GM12878 (cell line): ENCODE results near the gene TATDN2. TPM values are rescaled to one million over a fixed set of nuclear protein-coding genes. Genes with fewer than 3 reads are reported as not detected.

ENCODE experiments used
- TARDBP ChIP-seq: IDR thresholded peaks from 2 replicates; pipeline ENCODE4 v1.6.1; 2016; ENCODE audit warnings: borderline replicate concordance
- microRNA counts: library from miRNA; unstranded; fragments of <30 nt; microRNA quantifications from one replicate; lab custom pipeline; 2016
- microRNA-seq: library from miRNA; unstranded; fragments of <30 nt; microRNA quantifications from one replicate; pipeline ENCODE4, GENCODE V29; 2018
- polyA plus RNA-seq, 11 experiments: library from polyadenylated mRNA; depleted of rRNA in 4 of 11; unstranded in 6 of 11; stranded (reverse) in 5 of 11; fragments of >200 nt; fragmentation: Nextera tagmentation in 4 of 11; fragmentation: Illumina TruSeq in 1 of 11; extraction: Ambion mirVana in 4 of 11; extraction: Trizol in 1 of 11; gene quantifications; 1 replicate in 1 of 11; 2 replicates in 10 of 11; pipeline versions ENCODE4 v1.2.1 to v1.2.3, GENCODE V29; 2011 to 2016; ENCODE audit warnings: inconsistent platforms in 2 of 11, missing spikeins in 2 of 11, low read depth in 1 of 11
- small RNA-seq: library from RNA; depleted of rRNA; stranded (forward); fragments of <200 nt; gene quantifications from one replicate; pipeline ENCODE3, GENCODE V24; 2014
- total RNA-seq, 4 experiments: library from RNA; depleted of rRNA in 3 of 4; stranded (reverse); fragments of >200 nt in 3 of 4; fragmentation: Illumina TruSeq in 1 of 4; extraction: Trizol in 1 of 4; gene quantifications; 2 replicates each; pipeline versions ENCODE4 v1.2.1 to v1.2.3, GENCODE V29; 2013 to 2021
- TF ChIP-seq, protein P1 (sequence below): fragments of 450-650 bp; IDR thresholded peaks from 2 replicates; pipeline ENCODE4 v1.6.1; 2014; ENCODE audit warnings: mild to moderate bottlenecking
- TF ChIP-seq, protein P2 (sequence below): IDR thresholded peaks from 2 replicates; pipeline ENCODE4 v1.6.1; 2011; ENCODE audit warnings: borderline replicate concordance, low read depth, mild to moderate bottlenecking, moderate library complexity, mixed read lengths, low read length; ENCODE audit not compliant: insufficient read depth; ENCODE audit errors: extremely low read length

TATDN2 gene
- total and polyA plus RNA-seq, 10 of the 15 experiments (the other 5 are each of a cell fraction or from before 2014, with no cell fraction given), result 4.2 to 36.5 (median 15.8) TPM

DNA sequence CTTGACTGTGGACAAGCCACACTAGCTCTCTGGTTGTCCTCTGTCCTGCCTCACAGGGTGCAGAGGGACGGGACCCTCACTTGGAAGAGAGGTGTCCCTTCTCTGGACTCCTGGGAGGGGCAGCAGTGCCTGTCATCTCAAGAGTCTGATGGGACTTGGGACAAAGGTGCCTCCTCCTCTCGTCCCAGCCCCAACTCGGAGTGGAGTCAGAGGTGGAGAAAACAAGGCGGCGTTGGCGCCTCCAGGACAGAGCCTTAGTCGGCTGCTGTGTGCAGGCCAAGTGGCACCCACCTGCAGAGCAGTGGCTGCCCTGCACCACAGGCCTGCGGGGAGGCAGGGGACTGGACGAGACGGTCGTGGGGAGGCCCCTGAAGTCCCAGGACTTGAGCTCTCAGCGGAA lies 82.1 kb downstream of the TATDN2 start (continued):
- TF ChIP-seq TARDBP, result no peak
- TF ChIP-seq, protein P1, sequence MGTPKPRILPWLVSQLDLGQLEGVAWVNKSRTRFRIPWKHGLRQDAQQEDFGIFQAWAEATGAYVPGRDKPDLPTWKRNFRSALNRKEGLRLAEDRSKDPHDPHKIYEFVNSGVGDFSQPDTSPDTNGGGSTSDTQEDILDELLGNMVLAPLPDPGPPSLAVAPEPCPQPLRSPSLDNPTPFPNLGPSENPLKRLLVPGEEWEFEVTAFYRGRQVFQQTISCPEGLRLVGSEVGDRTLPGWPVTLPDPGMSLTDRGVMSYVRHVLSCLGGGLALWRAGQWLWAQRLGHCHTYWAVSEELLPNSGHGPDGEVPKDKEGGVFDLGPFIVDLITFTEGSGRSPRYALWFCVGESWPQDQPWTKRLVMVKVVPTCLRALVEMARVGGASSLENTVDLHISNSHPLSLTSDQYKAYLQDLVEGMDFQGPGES, result no peak
- TF ChIP-seq, protein P2, sequence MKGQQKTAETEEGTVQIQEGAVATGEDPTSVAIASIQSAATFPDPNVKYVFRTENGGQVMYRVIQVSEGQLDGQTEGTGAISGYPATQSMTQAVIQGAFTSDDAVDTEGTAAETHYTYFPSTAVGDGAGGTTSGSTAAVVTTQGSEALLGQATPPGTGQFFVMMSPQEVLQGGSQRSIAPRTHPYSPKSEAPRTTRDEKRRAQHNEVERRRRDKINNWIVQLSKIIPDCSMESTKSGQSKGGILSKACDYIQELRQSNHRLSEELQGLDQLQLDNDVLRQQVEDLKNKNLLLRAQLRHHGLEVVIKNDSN, result no peak

MicroRNA genes within 50 kb of the gene (microRNA counts, 767-probe panel; counts per million panel counts)
- 1,650 counts per million, percentile 63 among the panel's probes with 10 or more counts for microRNA hsa-miR-378b (lab: Ali Mortazavi, UCI)

Small RNA genes lying within 50 kb of the gene (microRNA-seq; reads per million reads assigned to microRNA genes)
- gene MIR378B, result 2.6 reads per million, percentile 11 among the genes with 10 or more reads in this experiment

Small RNA genes lying within 50 kb of the gene (small RNA-seq; reads per million reads assigned to genes)
- 1.3 reads per million, percentile 44 among the genes with 10 or more reads in this experiment for gene MIR378B
- gene RF02126, result not detected

Other genes starting within 250 kb of the TATDN2 start
- 46.7 and 49.5 TPM in 2 replicates for gene FANCD2, start 222.0 kb upstream of the TATDN2 start, total RNA-seq (2014; rRNA removed)
- 62.5 and 63.5 TPM in 2 replicates for gene FANCD2, start 222.0 kb upstream of the TATDN2 start, total RNA-seq (2014; rRNA removed; fragmentation: Illumina TruSeq; extraction: Trizol)
- gene FANCD2, start 222.0 kb upstream of the TATDN2 start, total RNA-seq (2021), result 41.1 and 45.1 TPM in 2 replicates
- 65.3 and 82.7 TPM in 2 replicates for gene FANCD2, start 222.0 kb upstream of the TATDN2 start, polyA plus RNA-seq (2011; rRNA removed)
- 69.3 and 72.8 TPM in 2 replicates for gene FANCD2, start 222.0 kb upstream of the TATDN2 start, polyA plus RNA-seq (2014; fragmentation: Illumina TruSeq; extraction: Trizol)
- 10 to 100 TPM; 37.9 to 61.5 TPM for gene FANCD2, start 222.0 kb upstream of the TATDN2 start, polyA plus RNA-seq (2014; fragmentation: Nextera tagmentation; extraction: Ambion mirVana)
- 50.9 and 59.4 TPM in 2 replicates for gene FANCD2, start 222.0 kb upstream of the TATDN2 start, polyA plus RNA-seq (2014; rRNA removed)
- gene FANCD2, start 222.0 kb upstream of the TATDN2 start, polyA plus RNA-seq (2016; fragmentation: Nextera tagmentation; extraction: Ambion mirVana), result 10 to 100 TPM; 49.6 to 53.0 TPM
- gene FANCD2OS, start 140.2 kb upstream of the TATDN2 start, total RNA-seq (2014; rRNA removed), result not detected in 2 replicates
- not detected in 2 replicates for gene FANCD2OS, start 140.2 kb upstream of the TATDN2 start, total RNA-seq (2014; rRNA removed; fragmentation: Illumina TruSeq; extraction: Trizol)
- gene FANCD2OS, start 140.2 kb upstream of the TATDN2 start, total RNA-seq (2021), result not detected in 2 replicates
- gene FANCD2OS, start 140.2 kb upstream of the TATDN2 start, polyA plus RNA-seq (2011; rRNA removed), result not detected in 2 replicates
- not detected in 2 replicates for gene FANCD2OS, start 140.2 kb upstream of the TATDN2 start, polyA plus RNA-seq (2014; fragmentation: Illumina TruSeq; extraction: Trizol)
- gene FANCD2OS, start 140.2 kb upstream of the TATDN2 start, polyA plus RNA-seq (2014; fragmentation: Nextera tagmentation; extraction: Ambion mirVana), result not detected
- not detected in 2 replicates for gene FANCD2OS, start 140.2 kb upstream of the TATDN2 start, polyA plus RNA-seq (2014; rRNA removed)
- gene FANCD2OS, start 140.2 kb upstream of the TATDN2 start, polyA plus RNA-seq (2016; fragmentation: Nextera tagmentation; extraction: Ambion mirVana), result under 1 TPM; 0.38 to 0.42 TPM
- gene BRK1, start 132.8 kb upstream of the TATDN2 start, total RNA-seq (2014; rRNA removed), result 97.8 and 113 TPM in 2 replicates
- 113 TPM in 2 replicates for gene BRK1, start 132.8 kb upstream of the TATDN2 start, total RNA-seq (2014; rRNA removed; fragmentation: Illumina TruSeq; extraction: Trizol)
- 98.6 and 100 TPM in 2 replicates for gene BRK1, start 132.8 kb upstream of the TATDN2 start, total RNA-seq (2021)
- 233 and 236 TPM in 2 replicates for gene BRK1, start 132.8 kb upstream of the TATDN2 start, polyA plus RNA-seq (2011; rRNA removed)
- gene BRK1, start 132.8 kb upstream of the TATDN2 start, polyA plus RNA-seq (2014; fragmentation: Illumina TruSeq; extraction: Trizol), result 190 and 202 TPM in 2 replicates
- gene BRK1, start 132.8 kb upstream of the TATDN2 start, polyA plus RNA-seq (2014; fragmentation: Nextera tagmentation; extraction: Ambion mirVana), result 100 to 1,000 TPM; 309 to 457 TPM
- 144 and 178 TPM in 2 replicates for gene BRK1, start 132.8 kb upstream of the TATDN2 start, polyA plus RNA-seq (2014; rRNA removed)
- gene BRK1, start 132.8 kb upstream of the TATDN2 start, polyA plus RNA-seq (2016; fragmentation: Nextera tagmentation; extraction: Ambion mirVana), result 100 to 1,000 TPM; 217 TPM
- 45.9 and 55.7 TPM in 2 replicates for gene VHL, start 106.7 kb upstream of the TATDN2 start, total RNA-seq (2014; rRNA removed)
- gene VHL, start 106.7 kb upstream of the TATDN2 start, total RNA-seq (2014; rRNA removed; fragmentation: Illumina TruSeq; extraction: Trizol), result 53.3 and 54.6 TPM in 2 replicates
- 48.1 and 49.6 TPM in 2 replicates for gene VHL, start 106.7 kb upstream of the TATDN2 start, total RNA-seq (2021)
- gene VHL, start 106.7 kb upstream of the TATDN2 start, polyA plus RNA-seq (2011; rRNA removed), result 39.9 and 49.2 TPM in 2 replicates
- gene VHL, start 106.7 kb upstream of the TATDN2 start, polyA plus RNA-seq (2014; fragmentation: Illumina TruSeq; extraction: Trizol), result 46.9 and 53.9 TPM in 2 replicates
- 10 to 100 TPM; 12.0 to 12.2 TPM for gene VHL, start 106.7 kb upstream of the TATDN2 start, polyA plus RNA-seq (2014; fragmentation: Nextera tagmentation; extraction: Ambion mirVana)
- 34.4 and 38.1 TPM in 2 replicates for gene VHL, start 106.7 kb upstream of the TATDN2 start, polyA plus RNA-seq (2014; rRNA removed)
- 10 to 100 TPM; 19.9 to 23.9 TPM for gene VHL, start 106.7 kb upstream of the TATDN2 start, polyA plus RNA-seq (2016; fragmentation: Nextera tagmentation; extraction: Ambion mirVana)
- gene IRAK2, start 83.5 kb upstream of the TATDN2 start, total RNA-seq (2014; rRNA removed), result 5.6 and 6.9 TPM in 2 replicates
- 4.0 and 4.2 TPM in 2 replicates for gene IRAK2, start 83.5 kb upstream of the TATDN2 start, total RNA-seq (2014; rRNA removed; fragmentation: Illumina TruSeq; extraction: Trizol)
- gene IRAK2, start 83.5 kb upstream of the TATDN2 start, total RNA-seq (2021), result 4.7 and 4.9 TPM in 2 replicates
- 2.6 and 3.4 TPM in 2 replicates for gene IRAK2, start 83.5 kb upstream of the TATDN2 start, polyA plus RNA-seq (2011; rRNA removed)
- gene IRAK2, start 83.5 kb upstream of the TATDN2 start, polyA plus RNA-seq (2014; fragmentation: Illumina TruSeq; extraction: Trizol), result 3.9 and 4.8 TPM in 2 replicates
- gene IRAK2, start 83.5 kb upstream of the TATDN2 start, polyA plus RNA-seq (2014; fragmentation: Nextera tagmentation; extraction: Ambion mirVana), result under 1 TPM; 0.48 to 0.88 TPM
- 5.0 and 5.7 TPM in 2 replicates for gene IRAK2, start 83.5 kb upstream of the TATDN2 start, polyA plus RNA-seq (2014; rRNA removed)
- gene IRAK2, start 83.5 kb upstream of the TATDN2 start, polyA plus RNA-seq (2016; fragmentation: Nextera tagmentation; extraction: Ambion mirVana), result 1 to 10 TPM; 3.9 to 4.8 TPM
- gene GHRL, start 44.5 kb downstream of the TATDN2 start, total RNA-seq (2014; rRNA removed), result 0.73 TPM in 1 of 2 replicates, not detected in the other
- gene GHRL, start 44.5 kb downstream of the TATDN2 start, total RNA-seq (2014; rRNA removed; fragmentation: Illumina TruSeq; extraction: Trizol), result 0.55 and 0.67 TPM in 2 replicates
- gene GHRL, start 44.5 kb downstream of the TATDN2 start, total RNA-seq (2021), result 1.4 and 2.2 TPM in 2 replicates
- gene GHRL, start 44.5 kb downstream of the TATDN2 start, polyA plus RNA-seq (2011; rRNA removed), result 1.7 and 1.8 TPM in 2 replicates
- gene GHRL, start 44.5 kb downstream of the TATDN2 start, polyA plus RNA-seq (2014; fragmentation: Illumina TruSeq; extraction: Trizol), result 0.60 TPM in 1 of 2 replicates, not detected in the other
- gene GHRL, start 44.5 kb downstream of the TATDN2 start, polyA plus RNA-seq (2014; fragmentation: Nextera tagmentation; extraction: Ambion mirVana), result under 1 TPM; 0.35 to 0.58 TPM
- gene GHRL, start 44.5 kb downstream of the TATDN2 start, polyA plus RNA-seq (2014; rRNA removed), result 1.0 and 2.4 TPM in 2 replicates
- 1 to 10 TPM; 1.0 to 1.1 TPM for gene GHRL, start 44.5 kb downstream of the TATDN2 start, polyA plus RNA-seq (2016; fragmentation: Nextera tagmentation; extraction: Ambion mirVana)
- 165 and 172 TPM in 2 replicates for gene SEC13, start 72.7 kb downstream of the TATDN2 start, total RNA-seq (2014; rRNA removed)
- 100 and 115 TPM in 2 replicates for gene SEC13, start 72.7 kb downstream of the TATDN2 start, total RNA-seq (2014; rRNA removed; fragmentation: Illumina TruSeq; extraction: Trizol)
- gene SEC13, start 72.7 kb downstream of the TATDN2 start, total RNA-seq (2021), result 113 and 117 TPM in 2 replicates
- 62.9 and 89.1 TPM in 2 replicates for gene SEC13, start 72.7 kb downstream of the TATDN2 start, polyA plus RNA-seq (2011; rRNA removed)
- 59.6 and 134 TPM in 2 replicates for gene SEC13, start 72.7 kb downstream of the TATDN2 start, polyA plus RNA-seq (2014; fragmentation: Illumina TruSeq; extraction: Trizol)
- gene SEC13, start 72.7 kb downstream of the TATDN2 start, polyA plus RNA-seq (2014; fragmentation: Nextera tagmentation; extraction: Ambion mirVana), result 10 to 100 TPM; 42.8 to 55.6 TPM
- gene SEC13, start 72.7 kb downstream of the TATDN2 start, polyA plus RNA-seq (2014; rRNA removed), result 119 and 128 TPM in 2 replicates
- 100 to 1,000 TPM; 211 to 229 TPM for gene SEC13, start 72.7 kb downstream of the TATDN2 start, polyA plus RNA-seq (2016; fragmentation: Nextera tagmentation; extraction: Ambion mirVana)